NCI-H226 (cell line): ENCODE results near the gene SPEG.
A peak's percentile ranks its signal among the peaks of the same experiment; 100 is the strongest.

Source experiments
- DNase-seq: peaks from one replicate; pipeline ENCODE4 v3.0.0-alpha.2; 2015

Gene SPEG

GRCh38 chr2:219445220-219445640, 10.6 kb downstream of the SPEG start:
- no peak for DNase-seq

GRCh38 chr2:219446101-219446504, 11.5 kb downstream of the SPEG start:
- peak; percentile 92 for DNase-seq

DNA sequence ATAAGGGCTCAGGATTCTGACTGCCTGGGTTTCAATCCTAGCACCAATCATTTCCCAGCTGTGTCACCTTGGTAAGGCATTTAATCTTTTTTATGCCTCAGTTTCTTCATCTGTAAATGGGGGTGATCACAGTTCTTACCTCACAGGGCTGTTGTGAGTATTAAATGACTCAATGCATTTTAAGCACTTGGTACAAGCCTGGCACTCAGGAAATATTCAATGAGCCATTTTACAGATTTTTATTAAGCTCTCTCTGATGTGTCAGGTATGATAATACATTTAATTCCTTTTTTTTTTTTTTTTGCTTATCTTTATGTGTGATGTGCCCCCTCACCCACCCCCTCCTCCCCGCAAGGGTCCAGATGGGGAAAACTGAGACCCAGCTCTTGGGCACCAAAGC, 12.0 kb downstream of the SPEG start:
- DNase-seq = no peak

DNA sequence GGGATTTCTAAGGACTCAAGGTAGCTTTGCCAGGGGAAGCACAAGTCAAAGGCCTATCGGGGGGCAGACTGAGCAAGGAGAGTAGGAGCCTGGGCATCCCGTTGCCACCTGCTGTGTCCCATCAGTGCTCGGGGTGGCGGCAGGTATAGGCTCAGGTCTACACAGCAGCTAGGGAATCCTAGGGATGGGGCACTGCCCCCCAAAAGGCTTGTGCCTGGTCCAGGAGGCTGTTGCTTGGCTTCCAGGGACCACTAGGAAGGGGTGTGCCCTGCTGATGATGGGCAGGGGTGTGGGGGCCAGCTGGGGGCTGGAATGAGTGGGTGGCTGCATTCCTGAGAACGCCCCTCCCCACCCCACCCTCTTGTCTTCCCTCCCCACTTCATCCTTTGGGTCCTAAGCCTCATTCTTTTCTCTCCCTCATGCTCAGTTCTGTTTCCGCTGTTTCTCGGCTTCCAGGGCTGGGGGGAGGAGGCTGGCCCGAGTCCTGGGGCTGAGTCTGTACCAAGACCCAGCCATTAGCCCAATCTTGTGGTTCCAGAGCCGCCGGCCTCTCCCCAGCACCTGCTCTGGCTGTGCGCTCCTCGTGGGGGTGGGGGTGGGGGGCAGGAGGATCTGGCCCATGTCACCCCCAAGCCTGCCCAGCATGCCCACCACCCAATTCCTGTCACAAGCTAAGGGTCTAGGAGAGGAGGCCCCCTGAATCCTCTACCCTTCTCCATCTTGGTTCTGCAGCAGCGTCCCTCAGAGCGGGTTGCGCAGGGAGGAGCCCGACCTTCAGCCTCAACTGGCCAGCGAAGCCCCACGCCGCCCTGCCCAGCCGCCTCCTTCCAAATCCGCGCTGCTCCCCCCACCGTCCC, 12.8 kb downstream of the SPEG start:
- peak; percentile 80 for DNase-seq

DNA sequence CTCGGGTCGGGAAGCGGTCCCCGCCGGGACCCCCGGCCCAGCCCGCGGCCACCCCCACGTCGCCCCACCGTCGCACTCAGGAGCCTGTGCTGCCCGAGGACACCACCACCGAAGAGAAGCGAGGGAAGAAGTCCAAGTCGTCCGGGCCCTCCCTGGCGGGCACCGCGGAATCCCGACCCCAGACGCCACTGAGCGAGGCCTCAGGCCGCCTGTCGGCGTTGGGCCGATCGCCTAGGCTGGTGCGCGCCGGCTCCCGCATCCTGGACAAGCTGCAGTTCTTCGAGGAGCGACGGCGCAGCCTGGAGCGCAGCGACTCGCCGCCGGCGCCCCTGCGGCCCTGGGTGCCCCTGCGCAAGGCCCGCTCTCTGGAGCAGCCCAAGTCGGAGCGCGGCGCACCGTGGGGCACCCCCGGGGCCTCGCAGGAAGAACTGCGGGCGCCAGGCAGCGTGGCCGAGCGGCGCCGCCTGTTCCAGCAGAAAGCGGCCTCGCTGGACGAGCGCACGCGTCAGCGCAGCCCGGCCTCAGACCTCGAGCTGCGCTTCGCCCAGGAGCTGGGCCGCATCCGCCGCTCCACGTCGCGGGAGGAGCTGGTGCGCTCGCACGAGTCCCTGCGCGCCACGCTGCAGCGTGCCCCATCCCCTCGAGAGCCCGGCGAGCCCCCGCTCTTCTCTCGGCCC, 13.6 kb downstream of the SPEG start:
- DNase-seq = no peak

GRCh38 chr2:219448776-219449341, 14.2 kb downstream of the SPEG start:
- no peak for DNase-seq

DNA sequence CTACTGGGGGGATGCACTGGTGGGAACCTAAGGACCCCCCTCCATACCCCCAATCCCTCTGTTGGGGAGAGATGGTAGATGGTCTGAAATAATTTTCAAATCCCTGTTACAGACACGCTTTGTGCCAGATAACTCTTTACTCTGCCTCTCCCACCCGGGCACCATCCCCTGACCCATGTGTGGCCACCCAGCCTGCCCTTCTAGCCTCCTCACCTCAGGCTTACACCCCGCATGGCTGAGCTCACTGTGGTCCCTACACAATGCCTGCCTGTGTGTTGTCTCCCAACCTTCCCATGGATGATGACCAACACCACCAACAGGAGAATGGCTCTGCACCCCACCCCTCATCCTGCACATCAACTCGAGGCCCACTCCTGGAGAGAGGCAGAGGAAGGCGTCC, 15.0 kb downstream of the SPEG start:
- DNase-seq = no peak

DNA sequence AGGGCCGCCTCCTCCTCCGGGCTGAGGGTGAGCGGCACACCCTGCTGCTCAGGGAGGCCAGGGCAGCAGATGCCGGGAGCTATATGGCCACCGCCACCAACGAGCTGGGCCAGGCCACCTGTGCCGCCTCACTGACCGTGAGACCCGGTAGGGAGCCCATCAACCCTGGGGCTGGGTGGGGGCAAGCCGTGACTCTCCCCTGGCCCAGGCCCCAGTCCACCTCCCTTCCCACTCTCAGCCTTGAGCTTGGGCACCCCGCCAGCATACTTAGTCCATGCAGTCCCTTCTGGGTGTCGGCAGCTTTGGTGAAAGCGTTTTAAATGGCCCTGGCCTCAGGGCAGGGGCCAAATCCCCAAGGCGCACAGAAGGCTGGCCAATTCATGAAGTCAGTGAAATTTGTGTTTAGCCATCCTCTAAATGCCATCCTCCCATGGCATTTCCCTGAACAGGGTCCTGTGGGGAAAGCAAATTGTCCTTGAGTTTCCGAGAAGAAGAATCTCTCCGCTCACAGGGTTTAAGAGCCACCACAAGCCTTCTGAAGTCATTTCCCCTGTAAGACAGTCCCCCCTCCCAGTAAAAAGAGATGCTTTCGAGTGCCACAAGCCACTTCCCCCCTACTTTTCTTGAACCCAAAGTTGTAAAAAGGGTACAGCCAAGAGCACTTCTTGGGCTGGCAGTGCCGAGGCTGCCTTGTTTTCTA, 17.2 kb downstream of the SPEG start:
- peak; percentile 43 for DNase-seq

DNA sequence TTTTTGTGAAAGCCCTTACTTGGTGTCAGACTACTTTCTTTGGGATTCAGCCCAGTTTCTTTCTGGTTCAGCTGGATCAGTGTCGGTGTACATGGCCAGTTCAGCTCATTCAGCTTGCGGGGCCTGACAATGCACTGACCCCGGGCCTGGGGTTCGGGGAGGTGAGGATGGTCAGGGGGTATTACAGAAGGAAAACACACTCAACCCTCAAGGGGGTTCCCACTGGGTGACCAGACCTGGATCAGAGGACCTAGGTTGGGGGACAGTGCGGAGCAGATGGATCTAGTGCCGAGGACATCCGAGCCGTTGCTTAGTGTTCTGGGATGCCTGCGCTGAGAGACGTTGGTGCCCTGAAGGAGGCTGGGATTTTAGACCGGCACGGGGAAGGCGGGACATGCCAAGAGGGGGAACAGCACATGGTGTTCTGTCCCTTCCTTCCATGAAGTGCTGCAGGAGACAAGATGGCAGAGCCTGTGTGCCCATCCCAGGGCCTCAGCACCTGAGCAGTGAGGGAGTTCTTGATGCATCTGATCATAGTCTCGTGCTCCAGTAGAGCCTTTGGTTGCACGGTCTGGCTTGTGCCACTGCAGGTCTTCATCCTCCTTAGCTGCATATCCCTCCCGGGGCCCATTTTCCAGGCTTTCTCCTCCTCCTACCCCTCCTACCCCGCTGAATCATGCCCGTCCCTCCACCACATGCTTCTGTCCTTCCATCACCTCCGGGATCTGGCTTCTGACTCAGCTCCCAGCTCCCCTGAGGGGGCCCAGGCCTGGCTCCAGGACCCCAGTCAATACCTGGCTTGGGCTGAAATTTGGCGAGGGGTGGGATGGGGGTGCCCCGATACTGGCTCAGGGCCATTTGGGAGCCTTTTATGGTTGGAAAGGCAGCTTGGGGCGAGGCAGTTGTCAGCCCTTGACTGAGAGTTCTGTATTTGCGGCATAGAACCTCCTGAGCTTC, 18.0 kb downstream of the SPEG start:
- peak; percentile 99 for DNase-seq

DNA sequence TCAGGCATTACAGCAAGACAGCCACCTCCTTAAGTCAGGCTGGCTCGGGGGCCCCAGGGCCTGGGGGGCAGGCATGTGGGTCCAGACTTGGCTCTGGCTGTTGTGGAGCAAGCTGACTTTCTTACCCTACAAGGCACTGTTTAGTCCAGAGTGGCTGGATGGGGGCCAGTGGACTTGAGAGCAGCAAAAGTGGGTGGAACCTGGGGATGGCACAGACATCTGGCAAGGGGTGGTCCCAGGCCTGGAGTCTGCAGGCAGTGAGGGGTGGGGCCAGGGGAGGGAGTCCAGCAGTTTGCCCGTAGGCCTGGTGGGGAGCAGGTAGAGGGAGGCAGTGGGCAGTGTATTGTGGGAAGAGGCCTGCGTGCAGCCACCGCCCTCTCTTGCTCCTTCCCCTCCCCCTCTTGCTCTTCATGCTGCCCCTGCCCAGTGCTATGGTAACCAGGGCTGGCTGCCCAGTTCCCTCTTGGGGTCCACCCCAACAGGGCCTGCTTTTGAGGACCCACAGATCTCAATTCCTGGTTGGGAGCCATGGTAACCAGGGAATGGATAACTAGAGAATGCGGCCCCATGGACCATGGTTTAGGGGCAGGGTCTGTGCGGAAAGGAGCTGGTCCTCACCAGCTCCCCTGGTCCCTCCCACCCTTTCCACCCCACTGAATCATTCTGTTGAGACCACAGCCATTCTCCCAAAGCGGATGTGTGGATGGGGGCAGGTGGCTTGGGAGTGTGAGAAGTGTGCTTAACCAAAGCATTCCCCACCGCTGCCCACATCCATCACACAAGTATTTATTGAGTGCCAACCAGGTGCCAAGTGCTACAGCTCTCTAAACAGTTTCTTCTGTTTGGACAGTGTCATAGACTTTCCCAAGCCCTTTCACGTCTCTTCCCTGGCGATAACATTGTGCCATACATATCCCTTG, 19.3 kb downstream of the SPEG start:
- DNase-seq = peak; percentile 98

DNA sequence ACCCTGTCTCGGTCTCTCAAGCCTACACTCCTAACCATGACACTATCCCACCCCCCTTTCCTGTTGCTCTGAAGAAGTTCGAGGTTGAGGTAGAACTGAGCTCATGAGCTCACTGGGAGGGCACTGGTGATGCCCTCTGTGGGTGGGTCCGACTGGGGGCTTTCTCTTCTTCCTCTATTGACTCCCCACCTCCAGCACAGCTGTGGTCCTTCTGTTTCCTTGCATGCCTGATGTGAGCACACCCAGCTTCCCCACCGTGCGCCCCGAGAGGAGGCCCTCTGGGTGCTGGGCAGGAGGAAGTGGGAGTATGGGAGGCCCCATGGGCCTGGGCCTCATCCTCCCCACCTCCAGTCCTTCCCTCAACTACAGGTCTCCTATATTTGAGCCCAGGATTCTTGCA, 20.9 kb downstream of the SPEG start:
- no peak for DNase-seq

DNA sequence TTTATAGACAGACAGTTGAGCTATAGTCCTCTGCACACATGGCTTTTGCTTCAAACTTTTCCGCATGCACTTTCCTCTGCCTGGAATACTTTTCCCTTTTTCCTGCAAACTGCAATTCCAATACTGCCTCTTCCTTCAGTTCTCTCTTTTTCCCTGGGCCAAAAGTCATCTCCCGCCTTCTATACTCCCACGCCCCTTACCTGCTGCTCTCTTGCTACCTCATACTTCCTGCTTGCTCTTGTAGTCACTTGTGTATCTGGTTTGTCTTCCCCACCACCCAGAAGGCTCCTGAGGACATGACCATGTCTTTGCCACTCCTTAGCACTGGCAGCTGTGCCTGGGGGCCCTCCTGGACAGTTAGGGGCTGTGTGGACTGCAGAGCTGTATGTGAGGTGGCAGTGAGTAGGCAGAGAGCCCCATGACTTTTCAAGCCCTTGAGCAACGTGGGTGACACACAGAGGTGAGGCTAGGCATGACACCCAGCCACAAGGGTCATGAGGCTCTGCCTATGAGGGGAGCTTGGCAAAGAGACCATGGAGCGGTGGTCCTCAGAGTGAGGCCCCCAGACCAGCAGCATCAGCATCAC, 23.2 kb downstream of the SPEG start:
- no peak for DNase-seq

- DNase-seq = no peak
These were observed 24.4 kb downstream of the SPEG start for GRCh38 chr2:219458996-219459395.

DNA sequence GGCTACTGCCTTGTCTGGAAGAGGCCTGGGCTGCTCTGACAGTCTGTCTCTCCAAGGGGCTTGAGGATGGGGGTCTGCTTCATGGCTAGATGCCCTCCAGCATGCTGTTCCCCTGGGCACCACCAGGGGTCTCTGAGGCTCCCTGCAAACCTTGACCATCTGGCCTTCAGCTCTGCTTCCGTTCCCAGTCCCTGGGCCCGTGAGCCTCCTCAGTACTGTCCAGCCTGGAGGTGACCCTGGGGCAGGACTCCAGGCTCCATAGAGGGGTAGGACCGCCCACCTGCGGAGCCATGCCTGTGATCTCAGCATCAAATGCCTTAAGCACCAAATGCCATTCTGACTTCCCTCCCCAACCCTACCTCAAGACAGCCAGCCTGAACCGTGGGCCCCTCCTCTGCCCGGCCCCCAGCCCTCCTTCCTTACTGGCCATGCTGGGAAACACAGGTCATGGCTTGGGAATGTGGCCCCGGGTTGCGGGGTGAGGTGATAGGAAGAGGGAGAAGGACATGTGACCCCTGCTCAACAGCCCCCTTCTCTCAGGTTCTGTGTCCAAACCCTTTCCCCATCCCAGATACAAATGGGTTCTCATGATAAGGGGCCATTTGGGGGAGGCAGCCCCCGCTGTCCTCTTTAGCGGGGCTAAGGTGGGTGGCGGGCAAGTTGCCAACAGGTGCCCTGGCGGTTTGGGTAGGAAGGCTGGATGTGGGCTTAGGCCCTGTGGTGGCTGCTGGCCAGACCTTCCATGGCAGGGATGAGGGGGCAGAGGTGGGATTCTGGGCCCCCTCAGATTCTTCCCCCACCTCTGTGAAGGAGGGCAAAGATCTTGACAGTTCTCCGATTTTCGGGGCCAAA, 25.0 kb downstream of the SPEG start:
- DNase-seq = peak; percentile 93

DNA sequence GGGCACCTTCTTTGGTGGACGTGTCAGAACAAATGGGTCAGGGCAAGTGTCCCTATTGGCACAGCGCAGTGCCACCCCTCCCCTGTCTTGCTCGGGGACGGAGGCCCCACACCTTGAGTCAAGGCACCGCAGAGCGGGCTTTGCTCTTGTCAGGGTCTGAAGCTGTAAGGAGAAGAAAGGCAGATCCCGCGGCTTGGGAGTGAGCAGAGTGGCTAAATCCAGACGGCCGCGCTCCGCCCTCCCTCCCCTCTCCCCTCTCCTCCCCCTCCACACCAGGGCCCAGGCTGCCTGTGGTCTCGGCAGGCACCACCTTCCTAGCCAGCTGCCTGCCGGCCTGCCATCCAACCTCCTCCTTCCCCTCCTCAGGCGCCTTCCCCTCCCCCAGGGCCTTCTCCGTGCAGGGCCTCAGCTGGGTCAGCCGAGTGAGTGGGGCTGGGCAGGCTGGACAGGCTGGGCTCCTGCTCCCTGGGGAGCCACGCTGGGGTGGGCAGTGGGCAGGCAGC, 25.8 kb downstream of the SPEG start:
- DNase-seq = peak; percentile 98

GRCh38 chr2:219461047-219461514, 26.4 kb downstream of the SPEG start:
- DNase-seq = peak; percentile 92

GRCh38 chr2:219461669-219462068, 27.0 kb downstream of the SPEG start:
- peak; percentile 35 for DNase-seq

DNA sequence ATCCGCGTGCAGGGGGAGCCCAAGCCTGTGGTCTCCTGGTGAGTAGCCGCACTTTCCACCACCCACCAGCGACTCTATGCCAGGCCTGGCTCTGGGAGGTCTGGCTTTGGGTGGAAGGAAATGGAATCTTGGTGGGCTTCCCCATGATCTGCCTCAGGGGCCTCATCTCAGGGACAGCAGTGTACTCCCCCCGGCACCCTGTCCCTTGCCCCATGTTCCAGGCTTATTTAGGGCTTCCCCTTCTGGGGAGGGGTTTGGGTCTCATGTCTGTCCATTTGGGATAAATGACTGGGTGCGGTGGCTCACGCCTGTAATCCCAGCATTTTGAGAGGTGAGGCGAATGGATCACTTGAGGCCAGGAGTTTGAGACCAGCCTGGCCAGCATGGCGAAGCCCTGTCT, 27.7 kb downstream of the SPEG start:
- DNase-seq = no peak
